Jurkat, Clone E6-1 (cell line): ENCODE data around the gene MBP.
A peak's percentile ranks its signal among the peaks of the same experiment; 100 is the strongest.
"Not testable (repeated sequence)": the region's sequence is repeated elsewhere in the genome, so short reads cannot be mapped to it uniquely, and the experiment has no call there.

Experiments used
- DNase-seq: peaks from one replicate; pipeline ENCODE4 v3.0.0-alpha.2; 2011; ENCODE audit warnings: low read depth, low spot score
- H3K4me3 ChIP-seq: 2 replicates; pipeline ENCODE4 v1.5.1; 2011; ENCODE audit warnings: mild to moderate bottlenecking, low read length, control low read depth, moderate library complexity

MBP gene

DNA sequence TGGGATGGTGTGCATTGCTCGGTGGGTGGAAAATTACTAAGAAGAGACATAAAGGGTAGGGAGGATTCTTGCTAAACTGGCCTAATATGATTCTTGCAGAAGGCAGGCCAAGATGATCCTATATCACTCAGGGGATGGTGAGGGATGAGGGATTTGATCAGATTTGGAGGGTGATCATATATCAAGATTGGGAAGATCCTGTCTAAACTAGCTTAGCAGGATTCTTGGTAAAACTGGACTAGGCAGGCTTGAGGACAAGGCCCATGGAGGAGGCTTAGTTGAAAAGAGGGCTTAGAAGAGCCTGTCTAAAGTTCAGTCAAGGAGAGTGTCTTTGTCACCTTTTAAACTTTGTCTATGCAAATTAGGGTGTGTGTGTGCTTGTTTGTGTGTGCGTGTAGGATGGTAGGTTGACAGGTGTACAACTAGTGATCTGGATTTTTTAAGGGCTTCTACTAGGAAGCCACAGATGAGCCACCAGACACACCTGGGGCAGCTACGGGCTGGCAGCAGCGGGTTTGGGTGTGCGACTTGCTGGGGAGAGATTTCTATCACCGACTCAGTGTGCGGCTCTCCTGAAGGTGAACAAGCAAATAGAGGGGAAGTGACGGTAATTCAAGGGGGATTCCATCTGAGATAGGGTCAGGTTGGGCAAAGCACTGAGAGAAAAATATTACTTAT is 142.1 kb downstream of the MBP start:
- not testable (repeated sequence) for H3K4me3 ChIP-seq, DNase-seq

DNA sequence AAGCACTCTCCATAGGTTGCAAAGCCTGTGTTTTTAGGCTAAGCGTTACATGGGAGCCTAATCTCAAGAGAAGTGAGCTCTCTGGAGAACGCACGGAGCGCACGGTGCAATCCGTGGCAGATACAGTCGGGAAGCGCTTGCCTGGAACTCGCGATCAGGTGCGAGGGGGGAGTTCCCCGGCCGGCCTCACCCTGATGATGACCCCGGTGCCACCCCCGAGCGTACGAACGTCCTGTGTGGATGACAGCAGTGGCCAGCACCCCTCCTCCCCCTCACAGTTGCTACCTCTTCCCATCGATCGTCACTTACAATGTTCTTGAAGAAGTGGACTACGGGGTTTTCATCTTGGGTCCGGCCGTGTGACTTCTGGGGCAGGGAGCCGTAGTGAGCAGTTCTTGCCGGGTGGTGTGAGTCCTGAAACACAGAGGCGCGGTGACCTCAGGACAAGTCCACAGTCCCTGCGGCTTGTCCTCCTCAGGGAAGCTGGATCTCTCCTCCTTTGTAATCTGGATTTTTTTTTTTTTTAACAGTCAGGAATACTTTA is 142.9 kb downstream of the MBP start:
- no peak overlapping the region for H3K4me3 ChIP-seq

DNA sequence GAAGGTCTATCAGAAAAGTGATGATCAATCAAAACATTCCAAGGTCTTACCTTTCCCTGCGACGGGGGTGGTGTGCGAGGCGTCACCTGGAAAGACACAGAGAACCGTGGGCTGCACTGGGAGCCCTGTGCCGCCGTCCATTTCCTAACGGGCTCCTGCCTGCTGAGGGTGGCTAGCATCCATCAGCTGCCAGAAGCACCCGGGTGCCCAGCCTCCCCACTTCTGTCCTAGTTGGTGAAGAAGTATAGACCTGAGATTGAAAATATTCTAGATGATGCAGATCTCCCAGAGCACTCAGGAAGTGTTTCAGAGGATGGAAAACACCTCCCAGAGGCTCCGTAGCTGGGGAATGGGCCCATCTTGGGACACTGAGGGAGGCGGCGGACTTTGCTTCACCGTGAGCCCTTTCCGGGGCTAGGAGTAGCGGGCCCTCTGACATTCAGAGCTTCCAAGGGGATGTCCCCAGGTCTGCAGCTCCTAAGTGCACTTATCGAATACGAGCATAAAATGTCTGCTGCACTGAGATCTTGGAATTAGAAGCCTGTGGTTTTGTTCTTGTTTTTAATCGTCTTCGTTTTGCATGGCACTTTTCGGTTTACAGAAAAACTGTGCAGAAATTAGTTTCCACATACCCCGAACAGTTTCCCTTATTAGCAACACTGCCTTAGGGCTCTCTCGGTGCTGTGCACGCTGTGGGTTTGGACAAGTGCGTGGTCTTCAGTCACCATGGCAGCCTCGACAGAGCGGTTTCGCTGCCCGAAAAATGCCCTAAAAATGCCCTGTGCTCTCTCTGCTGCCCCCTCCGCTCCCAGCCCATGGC is 143.5 kb downstream of the MBP start:
- no peak overlapping the region for H3K4me3 ChIP-seq
- no peak for DNase-seq

More for the DNA sequence above, 142.9 kb downstream of the MBP start:
- no peak for DNase-seq

DNA sequence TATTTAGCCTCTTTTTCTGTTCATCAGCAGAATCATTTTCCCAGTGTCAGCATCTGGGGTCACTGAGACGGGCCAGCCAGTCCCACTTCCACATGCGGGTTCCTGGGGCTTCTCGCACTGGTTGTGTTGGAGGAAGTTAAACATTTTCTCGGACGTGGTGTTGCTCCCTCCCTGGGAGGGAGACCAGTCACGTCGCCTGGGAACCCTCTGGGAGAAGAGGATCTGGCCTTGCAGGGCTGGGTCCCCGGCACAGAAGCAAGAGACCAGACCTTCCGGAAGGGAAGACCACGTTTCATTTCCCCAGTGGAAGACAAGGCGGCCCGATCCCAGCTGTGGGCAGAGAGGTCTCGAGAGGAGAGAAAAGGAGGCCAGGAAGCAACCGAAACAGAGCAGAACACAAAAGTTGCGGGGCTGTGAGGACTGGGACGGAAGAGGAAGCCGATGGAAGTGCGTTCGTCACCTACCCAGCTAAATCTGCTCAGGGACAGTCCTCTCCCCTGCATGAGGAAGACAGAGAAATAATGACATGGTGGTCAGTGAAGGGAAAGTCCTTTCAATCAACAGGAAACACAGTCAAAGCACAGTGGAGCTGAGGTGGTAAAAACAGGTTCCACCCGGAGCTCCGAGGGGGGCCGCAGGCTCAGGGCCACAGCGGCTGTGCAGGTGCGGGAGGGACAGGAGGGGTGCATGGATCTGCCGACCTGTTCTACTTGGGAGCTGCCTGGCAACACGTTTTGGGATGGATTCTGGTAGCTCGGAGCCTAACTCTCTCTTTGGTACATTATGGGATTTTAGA is 144.4 kb downstream of the MBP start:
- no peak for DNase-seq
- H3K4me3 ChIP-seq, result no peak overlapping the region

DNA sequence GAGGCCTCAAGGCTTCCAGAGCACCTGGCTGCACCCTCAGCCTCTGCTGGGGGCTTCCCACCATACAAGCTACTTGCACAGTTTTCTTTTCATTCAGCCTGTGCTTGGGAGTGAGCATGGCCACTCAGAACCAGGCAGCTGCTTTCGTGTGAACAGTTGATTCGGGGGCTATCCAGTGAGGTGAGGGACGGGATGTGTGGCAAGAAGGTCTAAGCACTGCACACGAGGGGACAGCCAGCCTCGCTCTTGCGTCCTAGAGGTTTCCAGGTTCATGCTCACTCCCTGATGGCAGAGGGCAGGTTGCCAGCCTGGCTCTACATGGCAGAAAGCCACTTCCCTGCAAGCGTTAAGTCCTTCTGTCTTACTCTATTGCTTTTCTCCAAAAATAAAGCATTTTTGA is 146.2 kb downstream of the MBP start:
- H3K4me3 ChIP-seq, result no peak overlapping the region
- no peak for DNase-seq

DNA sequence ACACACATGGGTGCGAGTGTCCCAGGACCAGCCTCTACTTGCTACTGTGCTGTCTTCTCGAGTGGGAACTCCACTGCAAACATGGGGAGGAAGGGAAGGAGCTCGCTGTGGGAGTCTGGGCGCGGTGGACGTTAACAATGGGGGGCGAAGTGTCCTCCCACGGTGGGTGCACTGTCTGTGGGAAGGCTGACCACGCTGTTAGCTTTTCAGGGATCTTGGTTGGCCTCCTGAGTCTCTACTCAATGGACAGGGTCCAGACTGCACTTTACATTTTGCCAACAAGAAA is 146.7 kb downstream of the MBP start:
- no peak overlapping the region for H3K4me3 ChIP-seq
- DNase-seq, result no peak

DNA sequence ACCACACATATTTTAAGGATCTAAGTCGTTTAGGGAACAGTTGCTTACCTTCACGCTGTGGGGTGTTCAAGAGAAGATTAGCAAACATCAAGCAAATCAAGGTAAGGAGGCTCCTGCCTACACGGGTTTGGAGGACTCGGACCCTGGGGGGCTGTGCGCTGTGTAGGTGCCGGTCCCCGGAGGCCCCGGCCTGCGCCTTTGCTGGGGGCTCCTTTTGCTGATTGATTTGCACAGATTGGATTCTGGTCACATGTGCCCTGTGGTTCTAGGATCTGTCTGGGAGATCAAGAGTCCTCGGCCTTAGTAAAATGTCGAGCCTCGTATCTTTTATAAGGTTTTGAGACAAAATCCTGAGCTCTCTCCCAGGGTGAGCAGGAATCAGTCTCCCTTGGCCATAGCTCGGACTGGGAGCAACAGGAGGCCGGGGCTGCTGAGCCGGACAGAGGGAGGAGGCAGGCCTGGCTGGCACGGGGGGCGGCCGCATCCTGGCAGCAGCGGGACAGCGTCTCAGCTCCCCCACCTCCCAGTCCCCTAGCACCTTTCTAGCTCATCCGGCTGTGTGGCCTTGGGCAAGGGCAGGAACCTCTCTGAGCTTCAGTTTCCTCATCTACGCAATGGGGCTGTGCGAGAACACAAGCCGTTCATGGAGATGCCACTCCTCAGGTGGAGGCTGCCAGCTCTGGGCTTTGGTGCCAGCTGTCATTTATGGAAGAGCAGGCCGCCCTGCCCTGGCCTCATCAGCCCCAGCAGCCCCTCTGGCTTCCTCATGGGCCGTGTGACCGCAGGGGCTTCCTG is 147.2 kb downstream of the MBP start:
- H3K4me3 ChIP-seq, result no peak overlapping the region
- no peak for DNase-seq

DNA sequence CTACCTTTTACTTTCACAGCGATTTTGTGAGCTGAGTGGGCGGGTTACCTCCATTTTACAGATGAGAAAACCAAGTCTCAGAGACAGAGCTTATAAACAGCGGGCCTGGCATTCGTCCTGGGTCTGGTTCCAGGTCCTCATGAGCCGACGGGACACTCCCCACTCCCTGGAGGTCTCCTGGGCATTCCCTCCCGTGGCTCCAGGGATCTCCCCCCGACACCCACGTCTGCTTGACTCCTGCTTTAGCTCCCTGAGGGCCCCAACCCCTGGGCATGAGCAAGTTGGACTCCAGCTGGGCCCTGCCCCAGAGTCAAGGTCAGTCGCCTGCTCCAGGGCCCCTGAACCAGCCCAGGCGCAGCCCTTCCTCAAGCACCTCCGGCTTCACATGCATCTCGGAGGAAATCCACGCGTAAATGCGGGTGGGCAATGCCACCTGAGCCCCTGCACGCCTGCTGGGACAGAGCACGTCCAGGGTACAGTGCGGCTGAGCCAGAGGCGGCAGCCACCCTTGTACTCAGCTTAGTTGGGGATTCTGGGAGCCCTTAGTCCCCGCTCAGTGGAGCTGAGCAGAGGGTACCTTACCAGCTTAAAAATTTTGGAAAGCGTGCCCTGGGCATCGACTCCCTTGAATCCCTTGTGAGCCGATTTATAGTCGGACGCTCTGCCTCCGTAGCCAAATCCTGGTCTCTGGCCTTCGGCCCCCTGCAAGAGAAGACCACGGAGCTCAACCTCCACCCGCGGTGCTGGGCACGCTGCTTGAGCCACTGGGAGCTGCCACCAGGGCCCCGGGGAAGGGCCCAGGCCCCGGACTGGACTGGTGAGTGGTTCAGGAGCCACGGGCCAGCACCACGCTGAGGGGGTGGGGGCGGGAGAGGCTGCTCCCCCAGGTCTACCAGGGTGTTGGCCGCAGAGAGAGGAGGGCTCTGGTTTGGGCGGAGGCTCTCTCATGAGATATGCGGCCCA is 148.1 kb downstream of the MBP start:
- no peak overlapping the region for H3K4me3 ChIP-seq
- no peak for DNase-seq

DNA sequence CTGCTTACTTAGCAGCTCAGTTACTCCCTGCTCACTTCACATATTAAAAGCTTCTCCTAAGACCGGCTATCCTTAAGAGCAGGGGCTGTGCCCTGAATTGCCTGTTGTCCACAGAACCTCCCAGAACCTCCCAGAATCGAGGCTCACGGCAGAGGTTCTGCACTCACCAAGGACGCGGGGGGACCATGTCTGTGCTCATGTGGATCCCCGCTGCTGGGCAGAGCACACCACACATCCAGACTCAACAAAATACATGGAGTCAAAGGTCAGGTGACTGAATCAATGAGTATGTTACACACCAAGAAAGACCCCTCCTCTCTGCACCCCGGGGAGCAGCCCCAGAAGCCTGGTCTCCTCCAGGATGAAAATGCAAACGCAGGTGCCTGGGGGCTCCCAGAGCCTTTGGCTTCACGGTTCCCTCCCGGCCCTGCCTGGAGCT is 149.0 kb downstream of the MBP start:
- no peak overlapping the region for H3K4me3 ChIP-seq
- no peak for DNase-seq

DNA sequence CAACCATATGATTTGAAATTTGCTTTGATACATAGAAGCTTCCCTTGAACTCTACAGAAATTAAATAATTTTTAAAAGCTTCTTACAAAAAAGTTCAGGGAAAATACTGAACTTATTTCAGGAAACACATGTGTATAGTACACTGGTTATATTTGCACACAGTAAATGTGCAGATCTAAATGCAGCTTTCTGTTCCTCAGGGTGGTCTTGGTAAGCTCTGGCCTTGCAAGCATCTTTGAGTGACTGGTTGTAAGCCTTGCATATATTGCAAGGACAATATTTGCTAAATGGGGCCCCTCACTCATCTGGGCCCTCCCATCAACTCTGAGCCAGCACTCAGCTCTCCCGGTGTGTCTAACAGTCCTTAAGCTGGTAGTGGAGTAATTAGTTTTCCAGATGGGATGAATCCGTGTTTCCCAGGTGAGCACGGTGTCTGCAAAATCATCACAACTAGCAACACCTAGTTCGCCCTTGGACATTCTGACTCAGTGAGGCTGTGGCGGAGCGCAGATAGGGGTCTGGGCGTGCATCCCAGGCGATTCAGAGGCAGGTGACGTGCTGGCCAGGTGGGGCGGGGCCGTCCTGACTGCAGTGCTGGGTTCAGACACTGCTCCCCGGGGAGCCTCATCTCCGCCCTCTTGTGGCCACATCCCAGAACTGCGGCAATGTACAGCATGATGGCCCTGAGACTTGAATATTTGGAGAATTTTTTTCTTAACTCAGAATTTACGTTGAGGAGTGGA is 149.6 kb downstream of the MBP start:
- peak; percentile 73 for DNase-seq
- H3K4me3 ChIP-seq, result no peak overlapping the region

DNA sequence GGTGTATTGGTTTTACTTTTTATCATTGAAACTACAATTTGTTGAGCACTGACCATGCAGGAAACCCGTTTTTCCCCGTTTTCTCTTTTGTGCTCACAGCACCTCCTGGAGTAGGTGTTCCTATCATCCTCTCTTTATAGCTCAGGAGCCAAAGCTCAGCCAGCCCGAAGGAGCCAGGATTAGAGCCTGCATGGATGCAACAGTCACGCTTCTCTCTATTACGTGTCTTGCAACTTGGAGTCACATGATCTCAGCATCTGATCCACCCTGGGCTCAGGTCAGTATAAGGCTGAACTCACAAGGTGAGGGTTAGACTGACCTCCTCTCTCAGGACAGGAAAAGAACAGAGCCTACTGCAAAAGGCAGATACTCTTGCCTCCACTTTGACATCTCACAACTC is 150.5 kb downstream of the MBP start:
- H3K4me3 ChIP-seq, result no peak overlapping the region
- DNase-seq, result no peak

DNA sequence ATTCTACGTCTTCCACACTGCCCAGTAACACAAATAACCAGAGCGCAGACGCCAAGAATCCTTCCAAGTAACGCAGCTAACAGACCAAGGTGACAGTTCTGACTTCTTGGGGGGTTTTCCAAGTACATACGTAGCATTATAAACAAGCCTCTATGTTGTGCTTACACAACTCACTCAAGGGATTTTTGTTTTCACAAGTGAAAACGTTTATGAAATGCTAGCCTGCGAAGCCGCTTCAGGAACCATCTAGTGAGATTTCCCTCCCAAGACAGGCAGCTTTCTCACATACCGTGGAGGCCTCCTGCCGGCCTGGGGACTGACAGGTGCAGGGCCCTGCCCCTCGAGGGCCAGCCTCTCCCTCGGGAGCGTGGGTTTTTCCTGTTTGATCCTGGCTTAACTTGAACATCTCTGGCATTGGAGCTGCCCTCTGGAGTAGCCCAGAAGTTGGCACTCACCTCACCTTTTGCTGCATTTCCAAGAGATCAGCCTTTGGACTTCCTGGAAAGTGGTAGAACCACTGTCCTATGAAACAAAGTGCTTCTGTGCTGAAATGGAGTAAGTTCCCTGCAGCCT is 151.1 kb downstream of the MBP start:
- DNase-seq, result no peak
- no peak overlapping the region for H3K4me3 ChIP-seq

DNA sequence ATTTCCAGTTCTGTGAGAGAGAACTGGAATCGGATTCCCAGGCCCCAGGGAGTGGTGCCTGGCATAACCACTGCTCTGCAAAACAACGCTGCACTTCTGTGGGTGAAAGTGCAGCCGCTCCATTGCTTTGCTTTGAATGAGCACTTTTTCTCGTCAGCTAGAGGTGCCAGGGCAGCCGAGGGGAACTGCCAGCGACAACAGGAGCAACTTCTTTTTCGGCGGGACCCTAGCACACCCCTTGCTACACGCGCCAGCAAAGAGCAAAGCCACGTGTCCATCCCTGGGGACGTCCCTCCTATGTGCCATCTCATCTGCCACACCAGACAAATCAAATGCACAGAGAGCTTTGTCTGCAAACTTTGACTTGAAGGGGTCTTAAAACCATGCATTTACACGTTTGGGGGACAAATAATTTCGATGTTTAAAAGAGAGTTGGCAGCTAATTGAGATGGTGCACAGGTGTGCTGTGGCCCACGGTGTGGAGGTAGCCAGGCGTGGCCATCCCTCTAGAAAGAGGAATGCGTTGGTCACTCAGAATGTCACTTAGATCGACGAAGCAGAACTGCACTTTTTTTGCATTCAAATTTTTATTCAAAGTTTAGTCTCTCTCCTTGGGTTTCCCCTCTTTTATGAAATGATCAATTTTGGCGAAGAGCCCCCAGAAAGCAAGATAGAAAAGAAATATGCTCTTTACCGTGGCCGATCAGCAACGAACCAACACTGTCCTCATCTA is 151.8 kb downstream of the MBP start:
- no peak overlapping the region for H3K4me3 ChIP-seq
- no peak for DNase-seq

DNA sequence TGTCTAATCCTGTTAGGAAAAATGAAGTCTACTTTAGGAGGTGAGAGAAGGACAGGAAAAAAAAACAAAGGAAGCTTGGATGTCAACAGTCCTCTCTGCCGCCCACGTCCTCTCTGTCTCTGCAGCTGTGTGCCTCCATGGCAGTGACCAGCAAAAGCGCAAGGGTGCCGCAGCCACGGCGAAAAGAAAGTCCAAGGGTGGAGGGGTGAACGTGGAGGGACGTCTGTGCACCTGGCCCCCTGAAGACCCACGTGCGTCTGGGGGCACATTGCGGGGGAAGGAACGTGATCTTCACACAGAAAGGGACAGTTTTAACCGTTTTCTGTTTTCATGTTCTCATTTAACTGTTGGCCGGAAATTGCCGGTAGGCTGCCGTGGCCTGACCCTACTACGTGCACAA is 152.7 kb downstream of the MBP start:
- no peak overlapping the region for H3K4me3 ChIP-seq
- no peak for DNase-seq

DNA sequence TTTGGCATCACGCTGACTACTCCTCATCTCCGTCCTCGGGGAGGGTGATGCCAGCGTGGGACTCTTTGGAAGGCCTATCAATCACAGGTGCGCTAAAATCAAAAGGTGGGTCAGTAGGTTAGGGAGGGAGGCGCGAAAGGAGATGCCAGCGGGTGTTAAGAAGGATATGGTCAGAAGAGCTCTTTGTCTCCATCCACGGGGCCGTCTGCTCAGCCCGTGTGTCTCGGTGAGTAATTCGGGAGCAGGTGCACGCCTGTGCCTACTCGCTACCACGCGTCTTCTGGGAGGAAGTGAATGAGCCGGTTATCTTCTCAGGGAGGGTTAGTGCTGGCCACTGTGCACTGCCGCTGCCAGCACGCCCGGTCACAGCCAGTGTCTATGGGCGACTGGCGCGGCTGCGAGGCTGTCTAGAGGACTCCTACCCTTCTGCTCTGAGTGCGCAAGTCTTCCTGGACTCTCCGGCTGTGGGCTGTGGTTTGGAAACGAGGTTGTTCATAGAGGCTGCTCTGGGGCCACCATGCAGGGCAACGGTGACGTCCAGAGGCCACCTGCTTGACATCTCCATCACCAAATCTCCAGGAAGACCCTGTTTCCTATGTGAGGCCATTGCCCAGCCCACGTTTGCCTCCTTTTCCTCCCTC is 153.4 kb downstream of the MBP start:
- no peak overlapping the region for H3K4me3 ChIP-seq
- no peak for DNase-seq

DNA sequence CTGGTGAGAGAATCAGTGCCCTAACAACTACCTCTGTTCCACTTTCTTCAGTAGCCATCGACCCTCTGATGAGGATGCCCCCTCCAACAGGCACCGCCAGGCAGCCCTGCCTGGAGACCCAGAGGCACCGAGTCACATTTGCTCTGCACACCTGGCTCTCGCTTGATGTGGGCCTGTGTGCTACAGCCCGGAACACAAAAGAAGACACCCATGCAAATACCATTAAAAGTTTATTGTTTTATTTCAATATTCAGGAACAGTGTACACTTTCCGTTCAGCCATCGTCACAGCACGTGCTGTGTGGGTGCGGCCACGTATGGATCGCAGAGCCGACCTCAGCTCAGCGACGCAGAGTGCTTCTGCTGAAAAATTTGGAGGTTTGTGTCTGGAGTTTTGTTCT is 154.0 kb downstream of the MBP start:
- no peak overlapping the region for H3K4me3 ChIP-seq
- DNase-seq, result no peak
